ENCODE results near the gene RIPOR3.

DNA sequence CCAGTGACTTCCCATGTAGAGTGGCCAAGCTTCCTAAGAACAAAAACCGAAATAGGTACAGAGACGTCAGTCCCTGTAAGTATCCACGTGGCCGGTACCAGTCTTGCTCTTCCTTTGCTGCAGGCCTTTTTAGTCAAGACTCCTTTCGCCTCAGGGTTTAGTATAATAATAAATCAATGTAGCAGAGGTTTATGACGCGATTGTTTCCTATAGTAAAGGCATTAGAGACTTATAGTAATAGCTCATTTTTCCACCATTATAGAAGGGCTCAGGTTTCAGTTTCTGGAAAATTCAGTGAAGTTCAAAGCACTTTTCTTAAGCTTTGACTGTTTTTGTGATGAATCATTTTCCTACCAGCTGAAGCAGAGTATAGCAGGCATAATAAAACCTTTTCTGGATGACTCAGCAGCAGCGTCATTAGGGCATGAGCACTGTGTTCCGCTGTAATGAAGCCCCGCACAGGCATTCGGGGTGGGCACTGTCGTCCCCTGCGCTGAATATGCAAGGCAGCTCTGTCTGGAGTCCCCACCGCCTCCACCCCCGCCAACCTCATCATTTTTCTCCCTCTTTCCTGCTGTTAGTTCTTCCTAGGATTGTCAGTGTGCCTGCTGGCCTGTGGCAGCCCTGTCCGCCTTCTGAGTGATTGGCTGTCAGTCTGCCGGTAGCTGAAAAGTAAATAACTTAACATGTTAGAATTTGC is 129.8 kb downstream of the RIPOR3 start:
- no peak for TF ChIP-seq POLR2A (IDR thresholded peaks at IDR 0.05)
- TF ChIP-seq, protein P1, sequence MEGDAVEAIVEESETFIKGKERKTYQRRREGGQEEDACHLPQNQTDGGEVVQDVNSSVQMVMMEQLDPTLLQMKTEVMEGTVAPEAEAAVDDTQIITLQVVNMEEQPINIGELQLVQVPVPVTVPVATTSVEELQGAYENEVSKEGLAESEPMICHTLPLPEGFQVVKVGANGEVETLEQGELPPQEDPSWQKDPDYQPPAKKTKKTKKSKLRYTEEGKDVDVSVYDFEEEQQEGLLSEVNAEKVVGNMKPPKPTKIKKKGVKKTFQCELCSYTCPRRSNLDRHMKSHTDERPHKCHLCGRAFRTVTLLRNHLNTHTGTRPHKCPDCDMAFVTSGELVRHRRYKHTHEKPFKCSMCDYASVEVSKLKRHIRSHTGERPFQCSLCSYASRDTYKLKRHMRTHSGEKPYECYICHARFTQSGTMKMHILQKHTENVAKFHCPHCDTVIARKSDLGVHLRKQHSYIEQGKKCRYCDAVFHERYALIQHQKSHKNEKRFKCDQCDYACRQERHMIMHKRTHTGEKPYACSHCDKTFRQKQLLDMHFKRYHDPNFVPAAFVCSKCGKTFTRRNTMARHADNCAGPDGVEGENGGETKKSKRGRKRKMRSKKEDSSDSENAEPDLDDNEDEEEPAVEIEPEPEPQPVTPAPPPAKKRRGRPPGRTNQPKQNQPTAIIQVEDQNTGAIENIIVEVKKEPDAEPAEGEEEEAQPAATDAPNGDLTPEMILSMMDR (IDR thresholded peaks at IDR 0.05), result no peak
